ENCODE results near the gene PAX9. TPM values are rescaled to one million over a fixed set of nuclear protein-coding genes. Genes with fewer than 3 reads are reported as not detected.

Gene PAX9
- total RNA-seq, 1 donor from 2014 or later, result not detected

DNA sequence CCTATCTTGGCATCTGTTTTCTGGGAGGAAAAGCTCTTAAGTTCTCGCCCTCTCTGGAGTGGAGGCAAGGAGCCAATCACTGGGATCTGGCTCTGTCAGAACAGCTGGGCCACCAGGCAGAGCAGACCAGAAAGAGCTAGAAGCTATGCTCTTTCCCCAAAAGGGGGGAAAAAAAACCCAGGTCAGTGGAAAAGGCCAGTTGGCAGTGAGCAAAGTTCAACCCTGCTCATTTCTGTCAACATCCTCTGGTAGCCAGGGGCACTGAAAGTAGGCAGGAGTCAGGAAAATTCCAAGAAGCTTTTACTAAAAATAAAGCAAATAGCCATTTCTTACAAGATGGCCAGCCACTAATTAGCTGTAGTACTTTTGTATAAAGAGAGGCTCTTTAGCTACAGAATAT, 36.6 kb upstream of the PAX9 start:
- CTCF ChIA-PET, result interaction anchor here (0.8 kb wide), 1 partner anchor 21 kb away, joined by 3 read pairs; no protein-coding TSS in a partner anchor
- intact Hi-C loops (cut with micrococcal nuclease), result no loop called here
- Mint-ChIP-seq H3K4me1 (no peaks in the 10 kb centered on the region), H3K27ac (no peak overlapping the region), H3K36me3 (ENCODE audit: low read depth) (no peaks in the 10 kb centered on the region), H3K4me3 (no peak overlapping the region), H3K27me3 (peaks cover 5% of the 10 kb centered on the region), H3K9me3 (peaks cover 7% of the 10 kb centered on the region)
- POLR2A ChIA-PET, result interaction anchor here (0.6 kb wide), 1 partner anchor 72 kb away, joined by 8 read pairs; no protein-coding TSS in a partner anchor
- DNase-seq, result no peak
- no peak for ATAC-seq (ENCODE audit: low read depth)
- TF ChIP-seq, protein P1, sequence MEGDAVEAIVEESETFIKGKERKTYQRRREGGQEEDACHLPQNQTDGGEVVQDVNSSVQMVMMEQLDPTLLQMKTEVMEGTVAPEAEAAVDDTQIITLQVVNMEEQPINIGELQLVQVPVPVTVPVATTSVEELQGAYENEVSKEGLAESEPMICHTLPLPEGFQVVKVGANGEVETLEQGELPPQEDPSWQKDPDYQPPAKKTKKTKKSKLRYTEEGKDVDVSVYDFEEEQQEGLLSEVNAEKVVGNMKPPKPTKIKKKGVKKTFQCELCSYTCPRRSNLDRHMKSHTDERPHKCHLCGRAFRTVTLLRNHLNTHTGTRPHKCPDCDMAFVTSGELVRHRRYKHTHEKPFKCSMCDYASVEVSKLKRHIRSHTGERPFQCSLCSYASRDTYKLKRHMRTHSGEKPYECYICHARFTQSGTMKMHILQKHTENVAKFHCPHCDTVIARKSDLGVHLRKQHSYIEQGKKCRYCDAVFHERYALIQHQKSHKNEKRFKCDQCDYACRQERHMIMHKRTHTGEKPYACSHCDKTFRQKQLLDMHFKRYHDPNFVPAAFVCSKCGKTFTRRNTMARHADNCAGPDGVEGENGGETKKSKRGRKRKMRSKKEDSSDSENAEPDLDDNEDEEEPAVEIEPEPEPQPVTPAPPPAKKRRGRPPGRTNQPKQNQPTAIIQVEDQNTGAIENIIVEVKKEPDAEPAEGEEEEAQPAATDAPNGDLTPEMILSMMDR (IDR thresholded peaks at IDR 0.05), result no peak

DNA sequence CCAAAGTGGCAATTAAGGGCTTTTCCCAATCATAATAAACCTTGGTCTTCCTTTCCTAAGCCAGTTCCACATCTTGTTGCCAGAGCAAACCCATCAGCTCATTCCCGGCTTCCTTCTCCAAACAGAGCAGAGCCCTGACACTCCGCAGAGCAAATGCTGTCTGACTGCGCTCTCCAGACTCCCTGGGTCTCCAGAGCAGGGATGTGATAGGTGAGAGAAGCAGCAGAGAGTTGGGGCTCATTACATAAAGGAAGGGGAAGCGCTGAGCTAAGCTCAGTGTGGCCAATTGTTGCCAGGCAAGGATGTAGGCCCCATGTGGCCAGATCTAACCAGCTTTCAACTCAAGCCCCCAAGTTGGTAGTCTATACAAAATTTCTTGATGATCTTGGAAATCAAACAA, 36.2 kb upstream of the PAX9 start:
- no peak for DNase-seq
- Mint-ChIP-seq H3K27me3 (peaks cover 5% of the 10 kb centered on the region), H3K9me3 (peaks cover 7% of the 10 kb centered on the region), H3K36me3 (ENCODE audit: low read depth) (no peaks in the 10 kb centered on the region), H3K27ac (no peak overlapping the region), H3K4me1 (no peaks in the 10 kb centered on the region), H3K4me3 (no peak overlapping the region)
- CTCF ChIA-PET, result interaction anchor here (0.8 kb wide), 1 partner anchor 21 kb away, joined by 3 read pairs; no protein-coding TSS in a partner anchor
- TF ChIP-seq, protein P1 (IDR thresholded peaks at IDR 0.05), result no peak
- no peak for ATAC-seq (ENCODE audit: low read depth)
- POLR2A ChIA-PET, result interaction anchor here (0.6 kb wide), 1 partner anchor 72 kb away, joined by 8 read pairs; no protein-coding TSS in a partner anchor
- intact Hi-C loops (cut with micrococcal nuclease), result no loop called here

DNA sequence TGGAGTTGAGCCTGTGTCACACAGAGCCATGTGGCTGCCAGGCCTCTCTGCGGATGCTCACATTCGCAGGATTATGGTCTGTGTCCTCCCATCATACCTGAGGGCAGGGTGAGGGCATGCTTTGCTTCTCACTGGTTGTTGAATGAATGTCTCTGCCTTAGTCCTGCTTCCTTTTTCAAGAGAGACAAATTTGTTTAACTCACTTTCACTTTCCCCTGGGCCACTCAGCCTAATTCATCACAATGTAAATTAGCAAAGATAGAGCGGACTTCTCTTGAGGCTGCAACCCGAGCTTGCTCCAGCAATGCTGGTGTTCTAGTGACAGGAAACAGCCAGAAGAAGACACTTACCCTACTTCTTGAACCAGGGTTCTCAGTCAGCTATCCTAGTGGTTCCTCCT, 35.5 kb upstream of the PAX9 start:
- H3K4me1 Mint-ChIP-seq, result no peaks in the 10 kb centered on the region
- no peak for DNase-seq
- no peak overlapping the region for H3K27ac Mint-ChIP-seq
- ChIA-PET POLR2A (no interaction called here), CTCF (no interaction called here)
- H3K4me3 Mint-ChIP-seq, result no peak overlapping the region
- TF ChIP-seq, protein P1 (IDR thresholded peaks at IDR 0.05), result no peak
- H3K36me3 Mint-ChIP-seq (ENCODE audit: low read depth), result no peaks in the 10 kb centered on the region
- H3K27me3 Mint-ChIP-seq, result peaks cover 5% of the 10 kb centered on the region
- peaks cover 3% of the 10 kb centered on the region for H3K9me3 Mint-ChIP-seq
- ATAC-seq (ENCODE audit: low read depth), result no peak
- intact Hi-C loops (cut with micrococcal nuclease), result no loop called here

DNA sequence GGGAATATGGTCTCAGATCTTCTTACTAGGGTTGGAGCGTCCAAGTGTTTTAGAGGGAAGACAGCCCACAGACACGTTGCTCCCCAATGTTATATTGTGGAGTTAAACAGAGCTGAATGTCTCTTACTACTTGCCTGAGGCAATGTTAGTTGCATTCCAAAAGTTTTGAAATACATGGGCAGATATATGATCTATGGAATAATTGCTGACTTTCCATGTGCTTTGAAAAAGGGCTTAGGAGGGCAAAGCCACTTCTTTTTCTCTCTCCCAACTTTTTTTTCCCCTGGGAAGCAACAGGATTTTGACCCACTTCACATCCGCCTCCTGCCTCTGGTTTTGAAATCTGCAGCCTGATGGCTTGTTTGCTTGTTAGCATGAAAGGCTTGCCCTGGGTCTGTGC, 33.7 kb upstream of the PAX9 start:
- TF ChIP-seq, protein P1 (IDR thresholded peaks at IDR 0.05), result no peak
- H3K27ac Mint-ChIP-seq, result no peak overlapping the region
- H3K27me3 Mint-ChIP-seq, result peaks cover 5% of the 10 kb centered on the region
- ChIA-PET POLR2A (no interaction called here), CTCF (no interaction called here)
- no peak for DNase-seq
- intact Hi-C loops (cut with micrococcal nuclease), result no loop called here
- H3K9me3 Mint-ChIP-seq, result no peaks in the 10 kb centered on the region
- H3K36me3 Mint-ChIP-seq (ENCODE audit: low read depth), result no peaks in the 10 kb centered on the region
- no peaks in the 10 kb centered on the region for H3K4me1 Mint-ChIP-seq
- H3K4me3 Mint-ChIP-seq, result no peak overlapping the region
- ATAC-seq (ENCODE audit: low read depth), result no peak

DNA sequence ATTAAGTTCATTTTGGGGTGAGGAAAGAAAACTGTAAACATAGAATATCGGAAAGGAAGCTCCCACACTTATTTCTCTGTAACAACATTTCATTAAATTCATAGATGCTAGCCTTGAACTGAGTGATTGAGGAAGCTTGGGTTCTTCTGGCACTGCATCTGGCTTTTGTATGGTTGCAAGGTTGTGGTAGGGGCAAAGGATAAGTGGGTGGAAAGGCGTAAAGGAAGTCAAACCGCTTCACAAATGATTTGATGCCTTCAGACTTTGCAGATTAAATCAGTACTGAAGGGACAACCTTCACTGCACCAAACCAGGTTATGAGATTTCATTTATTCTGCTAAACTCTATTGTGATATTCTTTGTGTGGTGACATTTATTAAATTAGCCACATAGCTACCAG, 28.1 kb upstream of the PAX9 start:
- TF ChIP-seq, protein P1 (IDR thresholded peaks at IDR 0.05), result no peak
- Mint-ChIP-seq H3K36me3 (ENCODE audit: low read depth) (no peaks in the 10 kb centered on the region), H3K27me3 (peaks cover 3% of the 10 kb centered on the region), H3K27ac (no peak overlapping the region), H3K9me3 (peaks cover 3% of the 10 kb centered on the region), H3K4me1 (no peaks in the 10 kb centered on the region), H3K4me3 (no peak overlapping the region)
- DNase-seq (no peak), ATAC-seq (ENCODE audit: low read depth) (no peak)
- intact Hi-C loops (cut with micrococcal nuclease), result no loop called here
- CTCF ChIA-PET, result no interaction called here
- POLR2A ChIA-PET, result no interaction called here

All from activated B cell treated with CpG ODN at 0.5 μM for 24 hours (primary cell).